ENCODE measurements around the gene CENPP.

The CENPP gene

DNA sequence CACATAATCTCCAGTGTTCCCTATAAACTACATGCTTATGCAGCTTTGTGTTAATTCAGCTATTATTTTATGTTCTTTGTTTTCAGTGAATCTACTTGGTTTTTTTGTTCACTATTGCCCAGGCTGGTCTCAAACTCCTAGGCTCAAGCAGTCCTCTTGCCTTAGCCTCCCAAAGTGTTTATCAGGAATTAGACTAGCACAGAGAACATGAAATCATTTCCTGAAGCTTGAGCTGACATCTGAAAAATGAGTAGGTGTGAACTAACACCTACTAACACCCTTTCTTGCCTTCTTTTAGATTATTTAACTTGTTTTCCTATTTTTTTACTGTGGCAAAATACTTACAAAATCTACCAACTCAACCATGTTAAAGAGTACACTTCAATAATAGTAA is 25.0 kb downstream of the CENPP start:
- Histone ChIP-seq H3K9me3 (ENCODE audit: low read length) (0 out of 2 replicates have a peak, but pooled peaks cover 3% of the 10 kb centered on the region), H3K79me2 (ENCODE audit: insufficient read depth, low read length) (no peaks in the 10 kb centered on the region), H4K20me1 (ENCODE audit: insufficient read depth, low read length) (no peaks in the 10 kb centered on the region), H3K9ac (ENCODE audit: low read length) (no peak overlapping the region), H3K36me3 (ENCODE audit: insufficient read depth, low read length) (peaks cover 60% of the 10 kb centered on the region), H3K4me1 (ENCODE audit: insufficient read depth, low read length, severe bottlenecking) (no peaks in the 10 kb centered on the region), H3K27ac (ENCODE audit: low read depth, low read length, poor library complexity, severe bottlenecking) (no peak overlapping the region), H3K27me3 (ENCODE audit: insufficient read depth, low read length) (no peaks in the 10 kb centered on the region), H3K9me2 (ENCODE audit: low read depth, low read length) (no peaks in the 10 kb centered on the region), H3F3A (ENCODE audit: insufficient read depth, low read length) (no peaks in the 10 kb centered on the region), H3K4me3 (ENCODE audit: low read depth, low read length, poor library complexity, severe bottlenecking) (no peak overlapping the region), H2AFZ (ENCODE audit: low read length) (no peak overlapping the region), H3K4me2 (ENCODE audit: low read length) (no peak overlapping the region)
- TF ChIP-seq CTCF (IDR thresholded peaks at IDR 0.05; ENCODE audit: low read length) (no peak), EZH2 (IDR thresholded peaks at IDR 0.05; ENCODE audit: borderline replicate concordance, low read length) (no peak)

DNA sequence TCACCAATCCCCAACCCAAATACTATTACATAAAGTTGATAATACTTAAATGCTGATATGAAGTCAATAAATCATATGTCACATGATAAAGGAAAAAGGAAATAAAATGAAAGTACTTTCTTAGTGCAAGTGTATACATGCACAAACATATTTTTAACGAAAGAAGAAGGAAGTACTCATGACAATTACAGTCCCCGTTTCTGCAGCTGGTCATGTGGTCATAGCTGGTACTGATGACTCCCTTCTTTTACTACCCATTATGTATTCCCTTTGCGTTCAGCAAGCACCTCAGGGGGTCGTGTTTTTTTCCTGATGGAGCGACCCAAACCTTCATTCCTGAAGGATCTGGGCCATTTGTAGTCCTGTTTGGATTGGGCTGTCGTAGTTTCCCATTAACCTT is 27.3 kb downstream of the CENPP start:
- H3K9ac ChIP-seq (ENCODE audit: low read length) = no peak overlapping the region
- H3K4me1 ChIP-seq (ENCODE audit: insufficient read depth, low read length, severe bottlenecking) = no peaks in the 10 kb centered on the region
- H3K4me2 ChIP-seq (ENCODE audit: low read length) = no peak overlapping the region
- no peak for TF ChIP-seq CTCF (IDR thresholded peaks at IDR 0.05; ENCODE audit: low read length)
- TF ChIP-seq EZH2 (IDR thresholded peaks at IDR 0.05; ENCODE audit: borderline replicate concordance, low read length) = no peak
- H3K9me2 ChIP-seq (ENCODE audit: low read depth, low read length) = no peaks in the 10 kb centered on the region
- no peak overlapping the region for H2AFZ ChIP-seq (ENCODE audit: low read length)
- H3K79me2 ChIP-seq (ENCODE audit: insufficient read depth, low read length) = no peaks in the 10 kb centered on the region
- H4K20me1 ChIP-seq (ENCODE audit: insufficient read depth, low read length) = no peaks in the 10 kb centered on the region
- no peaks in the 10 kb centered on the region for H3F3A ChIP-seq (ENCODE audit: insufficient read depth, low read length)
- no peak overlapping the region for H3K4me3 ChIP-seq (ENCODE audit: low read depth, low read length, poor library complexity, severe bottlenecking)
- H3K27me3 ChIP-seq (ENCODE audit: insufficient read depth, low read length) = no peaks in the 10 kb centered on the region
- H3K27ac ChIP-seq (ENCODE audit: low read depth, low read length, poor library complexity, severe bottlenecking) = no peak overlapping the region
- H3K9me3 ChIP-seq (ENCODE audit: low read length) = 0 out of 2 replicates have a peak, but pooled peaks cover 3% of the 10 kb centered on the region
- peaks cover 56% of the 10 kb centered on the region for H3K36me3 ChIP-seq (ENCODE audit: insufficient read depth, low read length)

GRCh38 chr9:92359394-92359995 is 33.7 kb downstream of the CENPP start:
- Histone ChIP-seq H3K9ac (ENCODE audit: low read length) (no peak overlapping the region), H3K36me3 (ENCODE audit: insufficient read depth, low read length) (peaks cover 20% of the 10 kb centered on the region), H3K4me3 (ENCODE audit: low read depth, low read length, poor library complexity, severe bottlenecking) (no peak overlapping the region), H3K4me1 (ENCODE audit: insufficient read depth, low read length, severe bottlenecking) (no peaks in the 10 kb centered on the region), H4K20me1 (ENCODE audit: insufficient read depth, low read length) (no peaks in the 10 kb centered on the region), H3K27me3 (ENCODE audit: insufficient read depth, low read length) (no peaks in the 10 kb centered on the region), H3K79me2 (ENCODE audit: insufficient read depth, low read length) (no peaks in the 10 kb centered on the region), H3K4me2 (ENCODE audit: low read length) (no peak overlapping the region), H3F3A (ENCODE audit: insufficient read depth, low read length) (no peaks in the 10 kb centered on the region), H3K9me2 (ENCODE audit: low read depth, low read length) (no peaks in the 10 kb centered on the region), H3K27ac (ENCODE audit: low read depth, low read length, poor library complexity, severe bottlenecking) (no peak overlapping the region), H2AFZ (ENCODE audit: low read length) (no peak overlapping the region), H3K9me3 (ENCODE audit: low read length) (0 out of 2 replicates have a peak, but pooled peaks cover 3% of the 10 kb centered on the region)
- TF ChIP-seq EZH2 (IDR thresholded peaks at IDR 0.05; ENCODE audit: borderline replicate concordance, low read length) (no peak), CTCF (IDR thresholded peaks at IDR 0.05; ENCODE audit: low read length) (no peak)

Measured in OCI-LY1 (cell line).